Gastroesophageal sphincter (tissue), 3 donors: ENCODE results near the gene GOLGA8A.
"Not testable (repeated sequence)": the region's sequence is repeated elsewhere in the genome, so short reads cannot be mapped to it uniquely, and the experiment has no call there.

Source experiments
- POLR2A ChIP-seq, 2 donors: fragments of 450-650 bp; IDR thresholded peaks; one replicate each; pipeline ENCODE4 v1.6.1; 2017; ENCODE audit warnings: antibody characterized with exemption in 2 of 2, mild to moderate bottlenecking in 2 of 2, moderate library complexity in 1 of 2
- TF ChIP-seq, protein P1 (sequence below), 4 experiments: fragments of 200-600 bp in 2 of 4; fragments of 450-650 bp in 2 of 4; sonication (generic) in 1 of 4; IDR thresholded peaks; one replicate each; pipeline ENCODE4 v1.5.1; 2017 to 2019; ENCODE audit warnings: antibody characterized with exemption in 4 of 4, mild to moderate bottlenecking in 2 of 4, moderate library complexity in 2 of 4

DNA sequence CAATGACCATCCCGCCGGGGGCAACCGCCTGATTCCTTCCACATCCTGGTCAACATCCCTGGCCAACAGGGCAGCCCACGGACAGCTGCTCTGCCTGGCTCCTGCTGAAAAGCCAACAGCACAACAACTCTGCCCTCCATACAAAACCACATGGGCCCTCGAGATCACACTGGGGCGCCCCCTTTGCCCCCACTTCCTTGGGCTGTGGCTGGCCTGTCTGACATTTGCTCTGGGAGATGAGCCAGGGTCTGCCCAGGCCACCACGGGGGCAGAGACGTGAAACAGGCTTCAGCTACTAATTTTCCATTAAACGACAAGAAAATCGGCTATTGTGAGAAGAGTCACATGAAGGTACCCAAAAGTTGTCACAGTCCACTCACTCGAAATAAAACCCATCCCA lies 16.7 kb downstream of the GOLGA8A start:
- TF ChIP-seq, protein P1, sequence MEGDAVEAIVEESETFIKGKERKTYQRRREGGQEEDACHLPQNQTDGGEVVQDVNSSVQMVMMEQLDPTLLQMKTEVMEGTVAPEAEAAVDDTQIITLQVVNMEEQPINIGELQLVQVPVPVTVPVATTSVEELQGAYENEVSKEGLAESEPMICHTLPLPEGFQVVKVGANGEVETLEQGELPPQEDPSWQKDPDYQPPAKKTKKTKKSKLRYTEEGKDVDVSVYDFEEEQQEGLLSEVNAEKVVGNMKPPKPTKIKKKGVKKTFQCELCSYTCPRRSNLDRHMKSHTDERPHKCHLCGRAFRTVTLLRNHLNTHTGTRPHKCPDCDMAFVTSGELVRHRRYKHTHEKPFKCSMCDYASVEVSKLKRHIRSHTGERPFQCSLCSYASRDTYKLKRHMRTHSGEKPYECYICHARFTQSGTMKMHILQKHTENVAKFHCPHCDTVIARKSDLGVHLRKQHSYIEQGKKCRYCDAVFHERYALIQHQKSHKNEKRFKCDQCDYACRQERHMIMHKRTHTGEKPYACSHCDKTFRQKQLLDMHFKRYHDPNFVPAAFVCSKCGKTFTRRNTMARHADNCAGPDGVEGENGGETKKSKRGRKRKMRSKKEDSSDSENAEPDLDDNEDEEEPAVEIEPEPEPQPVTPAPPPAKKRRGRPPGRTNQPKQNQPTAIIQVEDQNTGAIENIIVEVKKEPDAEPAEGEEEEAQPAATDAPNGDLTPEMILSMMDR (IDR thresholded peaks at IDR 0.05): not testable (repeated sequence)
- not testable (repeated sequence) for TF ChIP-seq POLR2A (IDR thresholded peaks at IDR 0.05)
